Lower leg skin (tissue), 4 donors: Measurements from ENCODE around the gene MED19. TPM values are rescaled to one million over a fixed set of nuclear protein-coding genes. Genes with fewer than 3 reads are reported as not detected.
"Not testable (repeated sequence)": the region's sequence is repeated elsewhere in the genome, so short reads cannot be mapped to it uniquely, and the experiment has no call there.

Source experiments
- DNase-seq, 2 donors: peaks; one replicate each; pipeline ENCODE4 v3.0.0-alpha.2; 2019; ENCODE audit warnings: low spot score in 2 of 2
- H3K4me3 ChIP-seq: fragments of 200-600 bp; sonication (generic); 2 replicates; pipeline ENCODE4 v1.5.1; 2017; ENCODE audit warnings: mild to moderate bottlenecking, low read depth; ENCODE audit not compliant: poor library complexity, severe bottlenecking
- CTCF ChIP-seq, 3 donors: fragments of 450-650 bp; IDR thresholded peaks; one replicate each; pipeline ENCODE4 v1.5.1; 2016; ENCODE audit warnings: antibody characterized with exemption in 3 of 3, mild to moderate bottlenecking in 3 of 3, moderate library complexity in 2 of 3
- POLR2A ChIP-seq, 2 donors: fragments of 450-650 bp; IDR thresholded peaks; one replicate each; pipeline ENCODE4 v1.6.1; 2016 to 2017; ENCODE audit warnings: antibody characterized with exemption in 2 of 2, mild to moderate bottlenecking in 1 of 2, moderate library complexity in 1 of 2
- WGBS, 2 donors: methylation state at CpG; one replicate each; pipeline ENCODE4 v1.1.5; 2018; 5-methylcytosine and 5-hydroxymethylcytosine counted together
- intact Hi-C: fragments of 100-400 bp; cut with DNase I; formaldehyde crosslinking; loops from one replicate; pipeline ENCODE4 v1.15.0; 2023; ENCODE audit warnings: low total_unique reads
- total RNA-seq, 4 donors: library from RNA; depleted of rRNA; stranded (reverse); fragments of >200 nt; gene quantifications; one replicate each; pipeline ENCODE4 v1.1.0, GENCODE V29; 2016

MED19 gene
- total RNA-seq, 4 donors from 2014 or later: 19.4 to 25.5 (median 23.0) TPM

- no peak overlapping the region for H3K4me3 ChIP-seq
- TF ChIP-seq POLR2A (IDR thresholded peaks at IDR 0.05) (no peak), CTCF (IDR thresholded peaks at IDR 0.05) (no peak)
- WGBS, 2 donors: 91 to 96% methylated on average over 2 of the region's 2 CpGs
- DNase-seq: no peak
- intact Hi-C loops: no loop called here
Observed at GRCh38 chr11:57713835-57714234, 1.8 kb upstream of the MED19 start.

GRCh38 chr11:57712256-57713150 lies 488 bp upstream of the MED19 start, which contains the start of gene TMX2:
Gene TMX2 (plus strand): TSS chr11:57712593. CDS start chr11:57712619, 26 bp downstream.
- DNase-seq: peak; percentile 96 to 98
- H3K4me3 ChIP-seq: peak within 1 kb of the TSS; percentile 98
- intact Hi-C loops: no loop called here
- WGBS, 2 donors: 0 to 1% methylated on average over 52 of the region's 53 CpGs
- TF ChIP-seq CTCF (IDR thresholded peaks at IDR 0.05) (no peak), POLR2A (IDR thresholded peaks at IDR 0.05) (no peak)

GRCh38 chr11:57709802-57710367 lies 2.1 kb downstream of the MED19 start:
- no peak overlapping the region for H3K4me3 ChIP-seq
- 92 to 94% methylated on average over 5 of the region's 5 CpGs for WGBS, 2 donors
- TF ChIP-seq CTCF (IDR thresholded peaks at IDR 0.05) (no peak), POLR2A (IDR thresholded peaks at IDR 0.05) (no peak)
- no peak for DNase-seq
- intact Hi-C loops: no loop called here

GRCh38 chr11:57705432-57705831 lies 6.6 kb downstream of the MED19 start:
- DNase-seq, intact Hi-C loops, H3K4me3 ChIP-seq: not testable (repeated sequence)
- 84 to 92% methylated on average over 8 of the region's 8 CpGs for WGBS, 2 donors

- 86 to 92% methylated on average over 6 of the region's 6 CpGs for WGBS, 2 donors
- H3K4me3 ChIP-seq: no peak overlapping the region
- TF ChIP-seq POLR2A (IDR thresholded peaks at IDR 0.05): no peak
- no peak for TF ChIP-seq CTCF (IDR thresholded peaks at IDR 0.05)
- intact Hi-C loops: no loop called here
- DNase-seq: no peak
Observed at GRCh38 chr11:57704932-57705331, 7.1 kb downstream of the MED19 start.

- no peak overlapping the region for H3K4me3 ChIP-seq
- 89 to 92% methylated on average over 4 of the region's 4 CpGs for WGBS, 2 donors
- no peak for DNase-seq
- no peak for TF ChIP-seq CTCF (IDR thresholded peaks at IDR 0.05)
- TF ChIP-seq POLR2A (IDR thresholded peaks at IDR 0.05): no peak
- intact Hi-C loops: no loop called here
Observed at GRCh38 chr11:57703341-57703740, 8.7 kb downstream of the MED19 start.
